H1 (cell line): ENCODE data around the gene C8B. TPM values are rescaled to one million over a fixed set of nuclear protein-coding genes. Genes with fewer than 3 reads are reported as not detected.

ENCODE experiments used
- CTCF ChIA-PET: fragments of 300-600 bp; sonication (Branson Sonifier 250); formaldehyde crosslinking; loops from one replicate; lab custom pipeline; 2021; ENCODE audit not compliant: partially characterized antibody; lab: Charles Lee
- POLR2A ChIA-PET: fragments of 300-600 bp; sonication (Branson Sonifier 250); formaldehyde crosslinking; loops from one replicate; lab custom pipeline; 2021; ENCODE audit warnings: inconsistent platforms; ENCODE audit not compliant: partially characterized antibody; lab: Charles Lee
- DNase-seq, 2 experiments: peaks; one replicate each; pipeline versions ENCODE4 v3.0.0 to v3.0.0-alpha.2; 2010 to 2022; ENCODE audit warnings: low spot score in 2 of 2, low read depth in 1 of 2, mixed read lengths in 1 of 2
- FAIRE-seq: peaks from 2 replicates; lab custom pipeline; 2011; peaks lifted over from hg19 to GRCh38; lab: Jason Lieb, UNC
- H2AFZ ChIP-seq: 2 replicates; pipeline ENCODE4 v1.8.1; 2012; ENCODE audit warnings: low read length, inconsistent platforms
- H2AK5ac ChIP-seq: 2 replicates; pipeline ENCODE4 v1.6.1; 2013; ENCODE audit warnings: low read depth, low read length
- H2BK120ac ChIP-seq: replicated peaks from 2 replicates; pipeline ENCODE3; 2013; ENCODE audit warnings: low read depth, low read length, inconsistent platforms
- H2BK12ac ChIP-seq: 2 replicates; pipeline ENCODE4 v1.6.1; 2013; ENCODE audit warnings: low read depth, low read length
- H2BK15ac ChIP-seq: 2 replicates; pipeline ENCODE4 v1.6.1; 2013; ENCODE audit warnings: low read length
- H2BK20ac ChIP-seq: 2 replicates; pipeline ENCODE4 v1.6.1; 2013; ENCODE audit warnings: low read length
- H2BK5ac ChIP-seq: 2 replicates; pipeline ENCODE4 v1.6.1; 2013; ENCODE audit warnings: low read depth, low read length
- H3K14ac ChIP-seq: 2 replicates; pipeline ENCODE4 v1.6.1; 2013; ENCODE audit warnings: inconsistent platforms; ENCODE audit not compliant: insufficient read length
- H3K18ac ChIP-seq: 2 replicates; pipeline ENCODE4 v1.6.1; 2013; ENCODE audit warnings: low read length; ENCODE audit errors: extremely low read depth
- H3K23ac ChIP-seq: 2 replicates; pipeline ENCODE4 v1.6.1; 2013; ENCODE audit warnings: inconsistent platforms; ENCODE audit not compliant: insufficient read length
- H3K23me2 ChIP-seq: 2 replicates; pipeline ENCODE4 v1.6.1; 2013; ENCODE audit warnings: low read depth, low read length
- H3K27ac ChIP-seq: 2 replicates; pipeline ENCODE4 v1.6.1; 2011; ENCODE audit warnings: low read depth, low read length, inconsistent platforms
- H3K27me3 ChIP-seq, 4 experiments: replicated peaks in 1 of 4; 1 replicate in 1 of 4; 2 replicates in 3 of 4; pipeline versions ENCODE4 v1.6.1 to v1.8.1; 2011 to 2013; ENCODE audit warnings: low read length in 3 of 4, mild to moderate bottlenecking in 3 of 4, inconsistent platforms in 2 of 4, mixed read lengths in 2 of 4, moderate library complexity in 1 of 4; ENCODE audit not compliant: control insufficient read depth in 3 of 4, insufficient read depth in 3 of 4; ENCODE audit errors: extremely low read depth in 1 of 4
- H3K36me3 ChIP-seq, 4 experiments: 2 replicates each; pipeline versions ENCODE4 v1.6.1 to v1.8.1; 2011 to 2013; ENCODE audit warnings: mild to moderate bottlenecking in 4 of 4, low read length in 3 of 4, moderate library complexity in 2 of 4, control low read depth in 1 of 4, inconsistent platforms in 1 of 4; ENCODE audit not compliant: insufficient read depth in 4 of 4, control insufficient read depth in 2 of 4
- H3K4ac ChIP-seq: replicated peaks from 2 replicates; pipeline ENCODE3; 2013; ENCODE audit warnings: low read length, low read depth, mixed read lengths, inconsistent platforms; ENCODE audit not compliant: insufficient read length
- H3K4me1 ChIP-seq, 4 experiments: replicated peaks in 1 of 4; 1 replicate in 1 of 4; 2 replicates in 3 of 4; pipeline versions ENCODE4 v1.6.1 to v1.8.1; 2011 to 2013; ENCODE audit warnings: low read length in 3 of 4, inconsistent platforms in 2 of 4, mixed read lengths in 1 of 4; ENCODE audit not compliant: insufficient read depth in 4 of 4, control insufficient read depth in 3 of 4
- H3K4me2 ChIP-seq, 2 experiments: 2 replicates each; pipeline versions ENCODE4 v1.6.1 to v1.8.1; 2011 to 2013; ENCODE audit warnings: low read depth in 2 of 2, low read length in 2 of 2, control low read depth in 1 of 2, inconsistent platforms in 1 of 2, mild to moderate bottlenecking in 1 of 2; ENCODE audit not compliant: insufficient read depth in 1 of 2
- H3K4me3 ChIP-seq, 4 experiments: fragments of 200-600, 300-600 bp in 1 of 4; sonication (generic), shearing (Covaris generic), sonication (Bioruptor Twin) in 1 of 4; 2 replicates each; pipeline versions ENCODE4 v1.5.1 to v1.8.1; 2011 to 2016; ENCODE audit warnings: low read length in 4 of 4, low read depth in 3 of 4, control low read depth in 2 of 4, inconsistent platforms in 2 of 4, mild to moderate bottlenecking in 2 of 4, mixed read lengths in 1 of 4, moderate library complexity in 1 of 4; ENCODE audit not compliant: insufficient read depth in 2 of 4; ENCODE audit errors: extremely low read depth in 1 of 4
- H3K56ac ChIP-seq: replicated peaks from 2 replicates; pipeline ENCODE3; 2013; ENCODE audit warnings: low read depth, mild to moderate bottlenecking, mixed read lengths, low read length, inconsistent platforms; ENCODE audit not compliant: insufficient read length
- H3K79me1 ChIP-seq: 2 replicates; pipeline ENCODE4 v1.6.1; 2013; ENCODE audit warnings: low read depth, low read length, control low read depth
- H3K79me2 ChIP-seq, 2 experiments: 2 replicates each; pipeline versions ENCODE4 v1.6.1 to v1.8.1; 2012 to 2013; ENCODE audit warnings: low read length in 2 of 2, mild to moderate bottlenecking in 2 of 2, inconsistent platforms in 1 of 2; ENCODE audit not compliant: insufficient read depth in 2 of 2, control insufficient read depth in 1 of 2
- H3K9ac ChIP-seq, 4 experiments: replicated peaks in 1 of 4; 1 replicate in 1 of 4; 2 replicates in 3 of 4; pipeline versions ENCODE4 v1.6.1 to v1.8.1; 2011 to 2013; ENCODE audit warnings: low read depth in 3 of 4, low read length in 3 of 4, control low read depth in 2 of 4, mild to moderate bottlenecking in 2 of 4, moderate library complexity in 2 of 4, inconsistent platforms in 1 of 4; ENCODE audit errors: extremely low read depth in 1 of 4
- H3K9me3 ChIP-seq, 2 experiments: 2 replicates each; pipeline versions ENCODE4 v1.6.1 to v1.8.1; 2012 to 2013; ENCODE audit warnings: mild to moderate bottlenecking in 2 of 2, moderate library complexity in 2 of 2, control low read depth in 1 of 2, inconsistent platforms in 1 of 2, low read depth in 1 of 2, low read length in 1 of 2, mixed read lengths in 1 of 2; ENCODE audit not compliant: insufficient read depth in 2 of 2
- H4K20me1 ChIP-seq, 2 experiments: replicated peaks in 1 of 2; 2 replicates each; pipeline versions ENCODE3 to v1.8.1; 2011 to 2013; ENCODE audit warnings: inconsistent platforms in 2 of 2, low read length in 2 of 2, mild to moderate bottlenecking in 1 of 2; ENCODE audit not compliant: insufficient read depth in 2 of 2, control insufficient read depth in 1 of 2
- H4K5ac ChIP-seq: 2 replicates; pipeline ENCODE4 v1.6.1; 2013; ENCODE audit warnings: low read length, low read depth, mixed read lengths, inconsistent platforms; ENCODE audit not compliant: insufficient read length
- H4K8ac ChIP-seq: 2 replicates; pipeline ENCODE4 v1.8.0; 2013; ENCODE audit warnings: mild to moderate bottlenecking, moderate library complexity, low read length, inconsistent platforms; ENCODE audit not compliant: insufficient read depth; ENCODE audit errors: extremely low read depth
- H4K91ac ChIP-seq: replicated peaks from 2 replicates; pipeline ENCODE3; 2013; ENCODE audit warnings: low read length, mixed read lengths, inconsistent platforms; ENCODE audit not compliant: insufficient read length
- ATF3 ChIP-seq: IDR thresholded peaks from 2 replicates; pipeline ENCODE4 v1.6.1; 2011; ENCODE audit warnings: low read depth, mild to moderate bottlenecking, low read length; ENCODE audit not compliant: insufficient read depth
- EGR1 ChIP-seq: IDR thresholded peaks from 2 replicates; pipeline ENCODE4 v1.6.1; 2011; ENCODE audit warnings: low read depth, low read length, borderline replicate concordance
- KDM1A ChIP-seq: fragments of 200-600, 300-600 bp; sonication (generic); IDR thresholded peaks from 2 replicates; pipeline ENCODE4 v1.7.1; 2016; ENCODE audit warnings: mild to moderate bottlenecking, low read length, borderline replicate concordance
- MAX ChIP-seq: IDR thresholded peaks from 2 replicates; pipeline ENCODE4 v1.6.1; 2012; ENCODE audit warnings: inconsistent platforms
- PHF8 ChIP-seq: fragments of 200-600 bp; sonication (generic); conservative IDR thresholded peaks from 2 replicates; pipeline ENCODE4 v1.7.1; 2012; ENCODE audit warnings: low read depth, mild to moderate bottlenecking, inconsistent platforms, low read length, moderate library complexity
- SIX5 ChIP-seq: IDR thresholded peaks from 2 replicates; pipeline ENCODE4 v1.6.1; 2011; ENCODE audit warnings: mild to moderate bottlenecking, low read depth, low read length
- WGBS, 2 experiments: shearing (Covaris generic) in 1 of 2; methylation state at CpG; one replicate each; pipeline versions ENCODE4 v1.1.6 to v1.1.7; 2013 to 2015; ENCODE audit warnings: low lambda C conversion rate in 2 of 2, mixed read lengths in 2 of 2, inconsistent platforms in 1 of 2, low coverage in 1 of 2, missing lambda C conversion rate in 1 of 2; ENCODE audit not compliant: insufficient replicate concordance in 2 of 2, insufficient coverage in 1 of 2, insufficient read length in 1 of 2; ENCODE audit errors: extremely low coverage in 1 of 2, missing lambda C conversion rate in 1 of 2; 5-methylcytosine and 5-hydroxymethylcytosine counted together
- polyA plus RNA-seq, 7 experiments: library from polyadenylated mRNA; depleted of rRNA in 3 of 7; stranded (reverse) in 5 of 7; unstranded in 2 of 7; fragments of >200 nt in 5 of 7; fragments of 200-250 nt in 2 of 7; gene quantifications; 1 replicate in 5 of 7; 2 replicates in 1 of 7; 4 replicates in 1 of 7; pipeline versions ENCODE4 v1.2.1 to v1.2.3, GENCODE V29; 2011 to 2013; ENCODE audit warnings: missing spikeins in 2 of 7, mixed read lengths in 2 of 7
- total RNA-seq: library from RNA; stranded (reverse); fragmentation: NEBNext Ultra II Directional; extraction: Animal tissue kit (Norgen Biotek cat#: 25700); gene quantifications from 2 replicates; pipeline ENCODE4 v1.2.1, GENCODE V29; 2021

Gene C8B
- total and polyA plus RNA-seq, 2 of the 8 experiments (the other 6 are each of a cell fraction or from before 2014, with no cell fraction given): not detected

- Histone ChIP-seq H3K36me3 (no peaks in the 10 kb centered on the region), H4K8ac (no peak overlapping the region), H3K23me2 (no peaks in the 10 kb centered on the region), H2BK20ac (no peak overlapping the region), H3K9ac (no peak overlapping the region), H3K27me3 (no peaks in the 10 kb centered on the region), H3K4me3 (no peak overlapping the region), H2BK120ac (no peak overlapping the region), H3K56ac (no peak overlapping the region), H3K27ac (no peak overlapping the region), H2BK15ac (no peak overlapping the region), H3K18ac (no peak overlapping the region), H4K20me1 (no peaks in the 10 kb centered on the region), H3K79me1 (no peaks in the 10 kb centered on the region), H3K4me1 (no peaks in the 10 kb centered on the region), H4K5ac (no peak overlapping the region), H3K79me2 (no peaks in the 10 kb centered on the region), H3K14ac (no peak overlapping the region), H2BK5ac (no peak overlapping the region), H2AK5ac (no peak overlapping the region), H2BK12ac (no peak overlapping the region), H2AFZ (no peak overlapping the region), H3K9me3 (no peaks in the 10 kb centered on the region), H3K23ac (no peak overlapping the region), H3K4me2 (no peak overlapping the region), H3K4ac (no peak overlapping the region), H4K91ac (no peak overlapping the region)
- no peak for DNase-seq
- POLR2A ChIA-PET: no interaction called here
- CTCF ChIA-PET: interaction anchor here (0.7 to 13.5 kb wide), 7 partner anchors 9 to 134 kb away, joined by 3 to 193 read pairs (median 7); no protein-coding TSS in a partner anchor
- WGBS, 2 experiments: 94% methylated on average over 1 of the region's 1 CpG; no CpG with 5 or more reads in 1 of the 2 experiments
- no peak for FAIRE-seq
- no peak for TF ChIP-seq EGR1
- TF ChIP-seq PHF8: no peak
- no peak for TF ChIP-seq ATF3
- no peak for TF ChIP-seq MAX
- TF ChIP-seq KDM1A: no peak
- TF ChIP-seq SIX5: no peak
Measured at GRCh38 chr1:56966698-56966999, 834 bp upstream of the C8B start.
